Endometrial microvascular endothelial cells (primary cell): ENCODE measurements around the gene AMPH. TPM values are rescaled to one million over a fixed set of nuclear protein-coding genes. Genes with fewer than 3 reads are reported as not detected.

Experiments used
- in situ Hi-C: cut with HindIII; loops from 2 replicates; pipeline ENCODE4 v1.10.0; 2017; ENCODE audit warnings: low sequenced_read_pairs, low pct_unique_long_range_greater_than_20kb; ENCODE audit errors: inconsistent ontology term
- total RNA-seq: library from RNA; depleted of rRNA; stranded (reverse); fragments of >200 nt; gene quantifications from one replicate; pipeline ENCODE4 v1.2.3, GENCODE V29; 2015; ENCODE audit errors: inconsistent ontology term

Gene AMPH
- total RNA-seq: not detected

DNA sequence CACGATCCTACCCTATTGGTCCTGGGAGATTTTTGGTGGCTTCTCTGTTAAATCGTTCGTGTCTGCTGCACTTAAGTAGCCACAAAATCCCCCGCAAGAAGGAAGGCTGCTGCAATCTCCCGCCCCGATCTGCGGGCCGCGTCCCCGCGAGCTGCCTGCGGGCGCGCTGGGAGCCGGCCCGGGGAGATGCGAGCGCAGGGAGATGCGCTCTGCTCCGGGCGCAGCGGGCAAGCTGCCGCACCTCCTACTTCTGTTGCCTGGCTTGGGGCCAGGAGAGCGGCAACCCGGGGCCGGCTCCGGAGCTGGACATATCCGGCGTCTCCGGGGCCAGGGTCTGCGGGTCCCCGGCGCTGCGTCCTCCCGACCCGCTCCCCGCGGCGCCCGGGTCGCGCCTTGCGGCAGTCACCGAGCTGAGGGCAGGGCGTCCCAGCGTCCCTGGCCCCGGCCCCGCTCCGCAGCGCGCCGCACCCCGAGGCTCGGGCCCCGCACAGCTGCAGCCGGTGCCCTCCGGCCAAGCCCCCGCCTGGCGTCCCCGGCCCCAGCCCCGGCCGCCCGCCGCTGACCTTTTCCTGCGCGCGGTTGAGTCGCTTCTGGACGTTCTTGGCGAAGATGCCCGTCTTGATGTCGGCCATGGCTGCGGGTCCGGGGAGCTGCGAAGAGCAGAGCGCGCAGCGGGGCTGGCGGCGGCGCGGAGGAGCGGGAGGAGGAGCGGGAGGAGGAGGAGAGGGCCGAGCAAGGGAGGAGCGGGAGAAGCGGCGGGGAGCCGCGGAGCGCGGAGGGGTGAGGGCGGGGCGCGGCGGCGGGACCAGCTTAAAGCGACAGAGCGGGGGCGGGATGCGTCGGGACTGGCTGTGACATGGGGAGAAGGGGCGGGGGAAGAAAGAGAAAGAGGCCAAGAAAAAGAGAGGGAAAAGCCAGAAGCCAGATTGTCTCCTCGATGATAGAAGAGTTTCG lies at the start of gene AMPH:
Gene AMPH, minus strand, starts transcription at position 654 of the 954 bp plus-strand sequence. Its CDS starts 22 bp downstream, at position 632.
- in situ Hi-C loops: no loop called here

DNA sequence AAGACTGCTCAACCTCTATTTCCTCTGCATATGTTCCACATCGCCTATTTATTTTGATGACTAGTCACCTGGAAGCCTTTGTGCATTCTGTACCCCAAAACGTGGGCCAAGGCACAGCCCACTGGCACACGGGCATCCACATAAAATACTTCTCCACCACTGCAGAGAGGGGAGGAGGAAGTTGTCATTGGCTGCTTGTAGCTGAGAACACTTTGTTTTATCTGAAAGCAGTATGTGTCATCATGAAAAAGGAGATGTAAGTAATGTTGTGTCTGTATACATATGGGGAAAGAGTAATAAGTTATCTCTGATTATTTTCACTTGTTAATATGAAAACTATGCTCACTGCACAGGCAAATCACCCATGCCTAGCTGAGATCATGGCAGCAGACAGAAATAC lies 48.2 kb upstream of the AMPH start:
- in situ Hi-C loops: no loop called here

DNA sequence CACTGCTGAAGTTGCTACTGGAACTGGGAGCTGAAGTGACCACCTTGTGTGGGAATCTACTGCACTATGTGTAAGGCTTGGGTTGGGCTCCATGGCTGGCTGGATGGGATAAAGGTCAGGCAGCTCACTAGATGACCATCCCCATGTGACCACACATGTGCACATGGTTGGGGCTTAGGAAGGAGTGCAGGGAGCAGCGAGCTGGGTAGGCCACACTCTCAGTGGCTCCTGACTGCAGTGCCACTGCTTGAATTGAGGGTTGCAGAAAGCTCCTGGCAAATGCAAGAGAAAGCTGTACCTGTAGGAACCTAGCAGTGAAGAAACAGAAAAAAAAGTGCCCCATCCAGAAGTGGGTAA lies 47.5 kb upstream of the AMPH start:
- in situ Hi-C loops: no loop called here

DNA sequence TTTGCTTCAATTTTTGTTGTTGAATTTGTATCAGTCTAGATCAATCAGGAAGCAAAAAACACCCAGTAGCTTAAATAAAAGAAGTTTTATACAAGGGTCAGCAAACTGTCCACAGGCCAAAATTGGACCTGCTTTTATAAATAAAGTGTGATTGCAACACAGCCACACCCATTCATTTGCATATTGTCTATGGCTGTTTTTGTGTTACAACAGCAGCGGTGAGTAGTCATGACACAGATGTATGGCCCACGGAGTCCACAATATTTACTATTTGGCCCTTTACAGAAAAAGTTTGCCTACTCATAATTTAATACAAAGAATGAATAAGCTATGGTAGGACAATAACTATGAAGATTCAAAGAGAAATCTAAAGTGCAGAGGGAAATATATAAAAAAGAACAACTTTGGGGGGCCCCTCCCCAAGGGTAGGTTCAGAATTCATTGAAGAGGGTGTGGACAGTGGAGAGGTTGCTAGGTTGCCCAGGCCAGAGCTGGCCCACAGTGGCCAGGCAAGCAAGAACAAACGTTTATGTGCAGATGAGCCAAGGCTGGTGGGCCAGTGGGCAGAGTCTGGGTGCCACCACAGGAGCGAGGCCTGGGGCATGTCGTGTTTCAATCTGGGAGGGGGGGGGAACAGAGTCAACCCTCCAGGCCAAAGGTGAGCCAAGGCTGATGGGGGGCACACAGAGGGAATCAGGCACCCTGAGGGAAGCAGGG lies 47.0 kb upstream of the AMPH start:
- in situ Hi-C loops: no loop called here

DNA sequence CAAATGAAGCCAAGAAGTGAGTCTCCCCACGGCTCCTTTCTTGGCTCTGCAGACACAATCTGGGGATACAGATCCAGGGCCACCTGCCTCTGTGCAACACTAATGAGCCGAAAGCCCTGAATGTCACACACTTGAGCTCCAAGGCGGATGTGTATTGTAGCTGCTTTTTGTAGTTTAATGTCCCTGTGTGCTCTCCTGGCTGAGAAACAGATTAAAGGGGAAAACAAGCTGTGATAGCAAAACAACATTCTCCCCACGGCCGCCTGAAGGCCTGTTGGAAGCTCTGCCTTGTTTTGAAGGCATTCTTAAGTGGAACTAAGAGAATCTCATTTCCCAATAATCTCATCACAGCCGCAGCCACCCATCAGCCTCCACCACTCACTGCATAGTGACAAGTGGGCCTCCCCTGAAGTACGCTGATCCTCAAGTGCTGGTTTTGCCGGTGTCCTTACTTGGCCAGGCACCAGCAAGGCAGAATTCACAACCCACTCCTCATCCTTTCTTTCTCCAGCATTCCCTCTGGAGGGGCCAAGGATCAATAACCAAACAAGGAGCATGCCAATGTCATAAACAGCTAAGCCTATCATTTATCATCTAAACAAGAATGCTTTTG lies 44.4 kb upstream of the AMPH start:
- in situ Hi-C loops: no loop called here

DNA sequence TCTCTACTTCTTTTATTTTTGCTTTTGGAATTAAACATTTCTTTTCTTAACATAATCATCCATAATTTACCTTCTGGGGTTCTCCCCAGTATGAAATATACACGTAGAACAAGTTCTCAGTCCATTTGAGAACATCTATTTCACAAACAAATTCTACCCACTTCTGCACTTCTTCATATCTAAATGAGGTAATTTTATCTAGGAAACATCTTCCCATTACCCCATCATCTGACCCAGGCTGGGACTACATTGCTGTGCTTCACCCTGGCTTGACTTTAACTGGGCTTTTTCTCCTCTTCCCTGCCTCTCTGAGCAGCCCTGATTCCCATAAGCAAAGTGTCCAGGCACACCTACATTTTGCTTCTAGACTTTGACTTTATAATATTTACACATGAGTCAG lies 43.3 kb upstream of the AMPH start:
- in situ Hi-C loops: no loop called here

DNA sequence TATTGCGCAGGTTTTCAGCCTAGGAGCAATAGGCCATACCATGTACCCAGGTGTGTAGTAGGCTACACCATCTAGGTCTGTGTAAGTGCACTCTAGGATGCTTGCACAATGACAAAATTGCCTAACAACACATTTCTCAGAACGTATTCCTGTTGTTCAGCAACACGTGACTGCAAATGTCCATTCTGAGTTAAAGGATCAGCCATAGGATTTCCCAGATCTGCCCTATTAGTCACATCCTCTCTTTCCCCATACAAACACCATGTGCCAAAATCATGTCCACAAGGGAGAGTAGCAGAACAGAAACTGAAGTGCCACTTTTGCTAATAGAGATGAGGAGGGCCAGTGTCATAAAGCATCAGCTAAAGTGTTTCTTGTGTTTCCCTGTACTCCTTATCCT lies 42.6 kb upstream of the AMPH start:
- in situ Hi-C loops: no loop called here

DNA sequence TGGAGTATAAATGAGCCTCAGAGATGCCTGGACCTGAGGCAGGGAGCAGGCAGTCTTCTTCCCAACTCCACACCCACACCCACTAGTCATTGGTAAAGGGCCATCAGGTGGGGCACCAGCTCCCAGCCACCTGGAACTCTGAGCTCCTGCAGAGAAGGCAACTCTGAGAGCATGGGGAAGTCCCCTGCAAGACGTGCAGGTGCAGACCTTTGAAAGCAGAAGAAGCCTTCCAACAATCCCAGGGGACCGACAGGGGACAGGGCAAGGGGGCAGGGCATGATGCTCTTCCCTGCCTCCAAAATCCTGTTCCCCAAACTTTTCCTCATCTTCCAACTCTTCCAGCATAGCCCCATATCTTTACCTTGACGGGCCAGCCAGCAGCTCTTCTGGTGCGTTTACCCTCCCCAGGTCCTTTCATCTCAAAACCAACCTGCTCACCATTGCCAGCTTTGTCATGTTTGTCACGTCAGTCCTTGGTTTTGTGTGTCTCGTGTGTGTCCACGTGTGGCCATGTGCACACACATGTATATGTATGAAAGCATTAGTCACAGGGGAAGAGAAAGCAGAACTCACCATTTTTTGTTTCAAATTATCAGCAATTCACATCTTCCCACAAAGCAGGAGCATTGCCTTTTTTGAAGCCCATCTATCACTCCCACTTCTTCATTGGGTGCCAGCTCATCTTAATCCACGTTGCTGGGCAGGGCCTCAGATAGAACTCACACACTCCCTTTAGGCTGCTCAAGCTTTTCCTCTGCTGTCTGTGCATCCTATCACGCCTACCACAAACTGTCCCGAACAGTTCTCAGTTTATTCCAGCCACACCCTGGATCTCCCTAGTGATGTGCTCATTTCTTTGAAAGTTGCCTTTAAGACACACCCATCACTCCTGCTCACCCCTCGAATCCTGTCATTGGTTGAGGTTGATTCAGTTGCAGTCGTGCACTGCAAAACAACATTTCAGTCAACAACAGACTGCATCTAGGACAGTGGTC lies 41.0 kb upstream of the AMPH start:
- in situ Hi-C loops: no loop called here

DNA sequence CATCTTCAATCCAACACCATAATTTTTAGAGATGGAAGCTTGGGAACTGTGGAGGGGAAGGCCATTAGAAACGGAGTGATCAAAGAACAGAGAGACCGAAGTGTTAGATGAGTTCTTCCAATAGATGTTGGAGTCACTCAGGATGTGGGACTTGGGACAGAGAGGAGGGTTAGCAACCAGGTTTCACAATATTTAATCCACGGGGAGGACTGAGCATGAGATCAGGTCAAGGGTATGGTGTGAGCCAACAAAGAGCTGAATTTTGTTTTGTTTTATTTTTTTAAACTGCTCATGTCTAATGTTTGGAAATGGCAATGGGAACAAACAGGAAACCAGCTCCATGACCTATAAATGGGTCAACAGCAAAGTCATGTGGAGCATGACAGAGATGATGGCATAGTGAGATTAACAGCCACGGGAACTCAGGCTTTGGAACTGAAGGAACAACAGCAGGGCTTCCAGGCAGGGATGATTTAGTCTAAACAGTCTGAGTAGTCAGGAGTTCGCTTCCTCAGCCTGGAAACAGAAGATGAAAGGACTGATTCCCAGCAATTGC lies 38.9 kb upstream of the AMPH start:
- in situ Hi-C loops: no loop called here

DNA sequence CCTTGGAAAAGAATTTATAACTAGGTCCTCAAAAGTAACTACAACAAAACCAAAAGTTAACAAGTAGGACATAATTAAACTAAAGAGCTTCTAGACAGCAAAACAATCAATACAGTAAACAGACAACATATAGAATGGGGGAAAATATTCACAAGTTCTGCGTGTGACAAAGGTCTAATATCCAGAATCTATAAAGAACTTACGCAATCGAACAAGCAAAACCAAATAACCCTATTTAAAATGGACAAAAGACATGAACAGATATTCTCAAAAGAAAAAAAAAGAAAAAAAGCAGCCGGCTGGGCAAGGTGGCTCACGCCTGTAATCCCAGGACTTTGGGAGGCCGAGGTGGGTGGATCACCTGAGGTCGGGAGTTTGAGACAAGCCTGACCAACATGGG lies 33.8 kb upstream of the AMPH start:
- in situ Hi-C loops: no loop called here

DNA sequence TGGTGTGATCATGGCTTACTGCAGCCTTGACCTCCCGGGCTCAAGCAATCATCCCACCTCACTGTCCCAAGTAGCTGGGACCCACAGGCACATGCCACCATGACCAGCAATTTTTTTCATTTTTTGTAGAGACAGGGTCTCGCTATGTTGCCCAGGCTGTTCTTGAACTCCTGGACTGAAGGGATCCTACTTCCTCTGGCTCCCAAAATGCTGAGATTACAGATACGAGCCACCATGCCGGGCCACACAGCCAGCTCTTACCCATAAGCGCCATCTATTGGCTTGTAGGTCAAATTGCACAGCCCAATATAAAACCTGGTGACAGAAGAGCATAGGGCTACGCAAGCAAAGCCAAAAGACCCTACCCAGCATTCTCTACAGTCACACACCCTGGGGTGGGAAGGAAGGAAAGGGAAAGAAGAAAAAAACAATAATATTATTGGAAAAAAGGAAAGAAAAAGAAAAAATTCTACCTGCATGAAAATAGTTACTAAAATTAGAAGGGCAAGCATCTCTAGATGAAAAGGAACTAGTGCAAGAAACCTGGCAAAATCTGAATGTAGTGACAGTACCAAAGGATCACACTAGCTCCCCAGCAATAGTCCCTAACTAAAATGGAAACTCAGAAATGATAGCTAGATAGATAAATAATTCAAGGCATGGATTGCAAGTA lies 29.4 kb upstream of the AMPH start:
- in situ Hi-C loops: no loop called here

DNA sequence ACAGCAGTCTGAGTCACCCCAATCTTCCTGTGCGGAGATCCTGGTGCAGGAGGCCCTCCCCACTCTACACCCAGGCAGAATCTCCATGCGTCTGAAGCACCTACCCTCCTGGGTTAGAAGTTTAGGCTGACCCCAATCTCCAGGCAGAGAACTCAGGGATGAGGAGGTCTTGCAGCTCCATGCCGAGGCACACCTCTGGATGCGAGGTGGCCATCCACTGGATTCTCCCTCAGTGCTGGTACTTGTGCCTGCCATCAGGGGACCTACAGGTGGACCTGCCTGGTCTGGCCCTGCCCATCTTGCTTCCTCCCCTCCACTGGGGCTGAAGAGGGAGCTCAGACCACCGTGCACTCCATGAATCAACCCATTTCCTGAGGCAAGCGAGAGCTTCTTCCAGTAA lies 28.8 kb upstream of the AMPH start:
- in situ Hi-C loops: no loop called here

DNA sequence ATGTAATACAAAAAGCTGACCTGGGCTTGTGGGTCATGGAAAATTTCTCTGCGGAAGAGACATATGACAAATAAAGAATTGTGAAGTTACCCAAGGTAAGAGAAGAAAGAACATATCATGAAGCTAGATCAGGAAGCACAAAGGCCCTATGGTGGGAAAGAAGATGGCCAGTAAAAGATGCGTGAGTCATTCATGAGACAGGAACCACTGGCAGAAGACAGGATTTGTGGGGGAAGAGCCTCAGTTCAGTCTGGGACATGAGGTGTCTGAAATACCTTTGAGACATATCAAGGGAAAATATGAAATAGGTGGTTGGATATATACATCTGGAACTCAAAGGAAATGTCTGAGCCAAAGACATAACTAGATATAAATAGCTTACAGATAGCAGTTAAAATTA lies 27.7 kb upstream of the AMPH start:
- in situ Hi-C loops: no loop called here

DNA sequence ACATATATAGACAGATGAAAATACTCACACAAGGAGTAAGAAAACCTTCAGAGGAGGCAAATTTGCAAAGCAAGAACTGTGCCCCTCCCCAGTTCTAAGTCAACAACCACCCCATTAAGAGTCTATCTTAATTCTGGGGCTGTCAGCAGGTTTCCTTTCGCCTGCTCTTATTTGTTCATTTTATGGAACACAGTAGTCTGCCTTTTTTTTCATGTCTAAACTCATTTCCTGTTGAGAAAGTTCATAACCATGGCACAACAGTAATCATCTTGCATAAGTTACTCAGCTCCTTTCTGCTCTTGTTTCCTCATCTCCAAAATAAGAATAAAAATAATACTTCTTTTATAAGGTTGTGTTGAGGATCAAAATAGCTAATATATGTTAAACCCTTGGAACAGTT lies 25.8 kb upstream of the AMPH start:
- in situ Hi-C loops: no loop called here

DNA sequence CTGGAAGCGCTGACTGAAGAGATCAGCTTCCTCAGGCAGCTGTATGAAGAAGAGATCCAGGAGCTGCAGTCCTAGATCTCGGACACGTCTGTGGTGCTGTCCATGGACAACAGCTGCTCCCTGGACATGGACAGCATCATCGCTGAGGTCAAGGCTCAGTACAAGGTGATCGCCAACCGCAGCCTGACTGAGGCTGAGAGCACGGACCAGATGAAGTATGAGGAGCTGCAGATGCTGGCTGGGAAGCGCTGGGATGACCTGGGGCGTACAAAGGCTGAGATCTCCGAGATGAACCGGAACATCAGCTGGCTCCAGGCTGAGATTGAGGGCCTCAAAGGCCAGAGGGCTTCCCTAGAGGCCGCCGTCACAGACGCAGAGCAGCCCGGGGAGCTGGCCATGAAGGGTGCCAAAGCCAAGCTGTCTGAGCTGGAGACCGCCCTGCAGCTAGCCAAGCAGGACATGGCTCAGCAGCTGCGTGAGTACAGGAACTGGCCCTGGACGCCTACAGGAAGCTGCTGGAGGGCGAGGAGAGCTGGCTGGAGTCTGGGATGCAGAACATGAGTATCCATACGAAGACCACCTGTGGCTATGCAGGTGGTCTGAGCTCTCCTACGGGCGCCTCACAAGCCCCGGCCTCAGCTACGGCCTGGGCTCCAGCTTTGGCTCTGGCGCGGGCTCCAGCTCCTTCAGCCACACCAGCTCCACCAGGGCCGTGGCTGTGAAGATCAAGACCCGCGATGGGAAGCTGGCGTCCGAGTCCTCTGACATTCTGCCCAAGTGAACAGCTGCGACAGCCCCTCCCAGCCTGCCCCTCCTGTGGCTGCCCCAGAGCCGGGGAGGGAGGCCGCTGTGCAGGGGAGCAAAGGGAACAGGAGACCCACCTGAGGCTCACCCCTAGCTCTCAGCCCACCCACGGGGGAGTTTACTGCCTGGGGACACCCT lies 24.9 kb upstream of the AMPH start:
- in situ Hi-C loops: no loop called here

DNA sequence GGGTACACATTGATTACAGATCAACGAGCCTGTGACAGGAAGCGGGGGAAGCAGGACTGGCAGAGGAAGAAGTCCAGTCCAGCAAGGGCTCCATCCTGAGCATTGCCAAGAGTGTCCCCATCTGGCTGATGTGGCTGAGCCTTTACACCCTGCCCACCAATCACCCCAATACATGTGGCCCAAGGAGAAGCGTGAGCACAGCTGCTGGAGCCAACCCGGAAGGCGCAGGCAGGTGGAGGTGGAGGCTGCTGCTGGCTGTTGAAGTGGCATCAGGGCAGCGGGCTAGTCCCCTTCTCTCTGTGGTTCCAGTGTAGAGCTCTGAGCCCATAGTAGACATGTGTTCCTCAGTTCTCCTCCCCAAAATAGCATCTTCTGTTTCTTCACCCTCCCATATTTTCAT lies 6.8 kb upstream of the AMPH start:
- in situ Hi-C loops: no loop called here

DNA sequence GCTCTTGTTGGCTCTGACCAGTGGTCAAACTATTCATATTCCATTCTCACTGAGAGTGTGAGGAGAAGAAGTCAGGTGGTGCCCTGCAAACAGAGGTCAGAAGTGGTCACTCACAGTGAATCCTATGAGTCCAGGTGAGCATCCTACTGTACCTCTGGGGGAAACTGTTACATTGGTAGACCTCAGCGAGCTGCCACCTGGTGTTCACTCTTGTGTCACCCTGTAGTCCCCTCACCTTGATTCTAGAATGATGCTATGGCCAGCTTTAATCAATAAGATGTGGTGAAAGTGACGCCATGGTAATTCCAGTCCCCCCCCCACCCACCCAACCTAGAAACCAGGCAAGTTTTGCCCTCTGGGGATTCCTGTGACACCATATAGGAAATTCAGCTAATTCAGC lies 1.2 kb upstream of the AMPH start:
- in situ Hi-C loops: no loop called here
